ENCODE results near the gene NDUFAF7. TPM values are rescaled to one million over a fixed set of nuclear protein-coding genes. Genes with fewer than 3 reads are reported as not detected.

NDUFAF7 gene
- polyA plus RNA-seq, 1 donor from 2014 or later, result 132 TPM

DNA sequence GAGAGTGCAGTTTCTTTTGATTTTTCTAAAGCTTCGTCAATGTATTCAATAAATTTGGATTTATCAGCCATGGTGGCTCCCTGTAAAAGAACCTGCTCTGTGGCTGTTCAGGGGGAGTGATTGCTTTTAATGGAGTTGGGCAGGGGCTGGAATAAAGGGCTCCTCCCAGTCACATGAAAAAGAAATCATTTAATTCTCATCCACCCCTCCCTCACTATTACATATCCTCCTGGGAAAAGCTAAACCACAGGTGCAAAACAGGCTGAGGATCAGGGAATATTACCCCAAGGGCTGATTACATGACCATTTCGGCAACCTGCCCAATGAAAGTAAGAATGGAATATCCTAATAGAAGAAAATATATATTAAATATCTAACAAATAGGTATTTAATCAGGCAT is 42.9 kb upstream of the NDUFAF7 start, which contains the start of gene SULT6B1:
SULT6B1 (minus strand) TSS at position 101 of the 400 bp plus-strand sequence; CDS start at position 71, 30 bp downstream.
- Histone ChIP-seq H3K9me2 (ENCODE audit: insufficient read depth, low read length) (no peaks in the 10 kb centered on the region), H3F3A (ENCODE audit: insufficient read depth, low read length, poor library complexity, severe bottlenecking) (no peaks in the 10 kb centered on the region), H2AFZ (ENCODE audit: low read depth, low read length) (no peak within 1 kb of the TSS), H3K27me3 (ENCODE audit: insufficient read depth, low read depth, low read length) (no peaks in the 10 kb centered on the region), H3K79me2 (replicated peaks; ENCODE audit: insufficient read depth, low read length) (no peaks in the 10 kb centered on the region), H3K9me3 (ENCODE audit: low read length) (no peaks in the 10 kb centered on the region), H3K4me2 (ENCODE audit: low read length) (no peak within 1 kb of the TSS), H3K27ac (ENCODE audit: low read length) (no peak within 1 kb of the TSS), H3K36me3 (ENCODE audit: insufficient read depth, low read length) (no peaks in the 10 kb centered on the region), H3K9ac (ENCODE audit: low read length) (no peak within 1 kb of the TSS), H3K4me3 (ENCODE audit: low read length) (no peak within 1 kb of the TSS), H4K20me1 (ENCODE audit: insufficient read depth) (no peaks in the 10 kb centered on the region)
- no peak for TF ChIP-seq RAD21 (conservative IDR thresholded peaks at IDR 0.05)
- TF ChIP-seq MXI1 (conservative IDR thresholded peaks at IDR 0.05; ENCODE audit: poor library complexity, severe bottlenecking), result no peak

DNA sequence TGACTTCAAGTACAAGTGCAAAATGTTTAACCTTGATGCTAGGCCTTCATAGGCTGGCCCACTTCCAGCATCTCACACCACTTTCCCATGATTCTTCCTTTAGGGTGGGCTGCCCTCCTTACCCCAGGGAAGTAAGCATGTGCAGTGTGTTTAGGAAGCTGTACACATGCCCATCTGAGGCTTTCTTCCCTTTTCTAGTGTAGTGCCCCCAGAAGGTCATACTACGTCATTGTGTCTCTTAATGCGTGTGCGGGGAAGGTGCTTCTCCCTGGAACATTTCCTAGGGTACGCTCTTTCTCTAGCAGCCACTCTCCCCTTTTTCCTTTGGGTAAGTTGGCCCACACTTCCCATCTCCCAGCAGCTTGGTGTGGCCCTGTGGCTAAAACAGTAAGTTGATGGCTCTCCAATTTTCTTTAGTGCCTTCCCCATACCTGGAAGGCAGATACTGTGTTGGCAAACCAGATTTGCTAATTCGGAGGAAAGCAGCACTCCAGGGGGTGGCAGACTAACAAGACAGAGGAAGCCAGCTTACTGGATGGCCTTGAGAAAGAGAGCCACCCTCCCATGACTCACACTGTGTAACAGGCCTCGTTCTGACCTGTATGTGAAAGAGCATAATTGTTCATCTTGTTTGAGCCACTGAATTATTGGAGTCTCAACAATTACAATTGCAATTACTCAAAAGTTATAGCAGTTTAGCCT is 41.9 kb upstream of the NDUFAF7 start:
- H3K9me2 ChIP-seq (ENCODE audit: insufficient read depth, low read length), result no peaks in the 10 kb centered on the region
- TF ChIP-seq MXI1 (conservative IDR thresholded peaks at IDR 0.05; ENCODE audit: poor library complexity, severe bottlenecking) (no peak), EZH2 (IDR thresholded peaks at IDR 0.05; ENCODE audit: borderline replicate concordance, insufficient read depth, low read length, poor library complexity, severe bottlenecking) (no peak), REST (IDR thresholded peaks at IDR 0.05; ENCODE audit: borderline replicate concordance) (no peak), EP300 (conservative IDR thresholded peaks at IDR 0.05; ENCODE audit: poor library complexity, severe bottlenecking) (no peak), SMC3 (conservative IDR thresholded peaks at IDR 0.05; ENCODE audit: poor library complexity) (no peak), RAD21 (conservative IDR thresholded peaks at IDR 0.05) (no peak), POLR2AphosphoS5 (IDR thresholded peaks at IDR 0.05) (no peak), TAF1 (IDR thresholded peaks at IDR 0.05; ENCODE audit: low read depth) (no peak)
- TF ChIP-seq, protein P1, sequence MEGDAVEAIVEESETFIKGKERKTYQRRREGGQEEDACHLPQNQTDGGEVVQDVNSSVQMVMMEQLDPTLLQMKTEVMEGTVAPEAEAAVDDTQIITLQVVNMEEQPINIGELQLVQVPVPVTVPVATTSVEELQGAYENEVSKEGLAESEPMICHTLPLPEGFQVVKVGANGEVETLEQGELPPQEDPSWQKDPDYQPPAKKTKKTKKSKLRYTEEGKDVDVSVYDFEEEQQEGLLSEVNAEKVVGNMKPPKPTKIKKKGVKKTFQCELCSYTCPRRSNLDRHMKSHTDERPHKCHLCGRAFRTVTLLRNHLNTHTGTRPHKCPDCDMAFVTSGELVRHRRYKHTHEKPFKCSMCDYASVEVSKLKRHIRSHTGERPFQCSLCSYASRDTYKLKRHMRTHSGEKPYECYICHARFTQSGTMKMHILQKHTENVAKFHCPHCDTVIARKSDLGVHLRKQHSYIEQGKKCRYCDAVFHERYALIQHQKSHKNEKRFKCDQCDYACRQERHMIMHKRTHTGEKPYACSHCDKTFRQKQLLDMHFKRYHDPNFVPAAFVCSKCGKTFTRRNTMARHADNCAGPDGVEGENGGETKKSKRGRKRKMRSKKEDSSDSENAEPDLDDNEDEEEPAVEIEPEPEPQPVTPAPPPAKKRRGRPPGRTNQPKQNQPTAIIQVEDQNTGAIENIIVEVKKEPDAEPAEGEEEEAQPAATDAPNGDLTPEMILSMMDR (IDR thresholded peaks at IDR 0.05; ENCODE audit: poor library complexity, severe bottlenecking), result no peak
- H4K20me1 ChIP-seq (ENCODE audit: insufficient read depth), result no peaks in the 10 kb centered on the region
- no peak overlapping the region for H3K4me3 ChIP-seq (ENCODE audit: low read length)
- no peak overlapping the region for H2AFZ ChIP-seq (ENCODE audit: low read depth, low read length)
- H3F3A ChIP-seq (ENCODE audit: insufficient read depth, low read length, poor library complexity, severe bottlenecking), result no peaks in the 10 kb centered on the region
- H3K27me3 ChIP-seq (ENCODE audit: insufficient read depth, low read depth, low read length), result no peaks in the 10 kb centered on the region
- no peak overlapping the region for H3K9ac ChIP-seq (ENCODE audit: low read length)
- no peaks in the 10 kb centered on the region for H3K36me3 ChIP-seq (ENCODE audit: insufficient read depth, low read length)
- H3K79me2 ChIP-seq (replicated peaks; ENCODE audit: insufficient read depth, low read length), result no peaks in the 10 kb centered on the region
- no peaks in the 10 kb centered on the region for H3K9me3 ChIP-seq (ENCODE audit: low read length)
- H3K27ac ChIP-seq (ENCODE audit: low read length), result no peak overlapping the region
- no peak overlapping the region for H3K4me2 ChIP-seq (ENCODE audit: low read length)

All from neural cell (in vitro differentiated cells).